IPS DF 6.9 (cell line): ENCODE results near the gene UGT3A1.
"Not testable (repeated sequence)": the region's sequence is repeated elsewhere in the genome, so short reads cannot be mapped to it uniquely, and the experiment has no call there.

Experiments
- DNase-seq: peaks from one replicate; pipeline ENCODE4 v3.0.0-alpha.2; 2013; ENCODE audit warnings: low read depth, low spot score
- H3K27ac ChIP-seq: one replicate; pipeline ENCODE4 v1.5.1; 2013; ENCODE audit warnings: low read length, control low read depth
- H3K27me3 ChIP-seq: 2 replicates; pipeline ENCODE4 v1.6.1; 2013; ENCODE audit warnings: mild to moderate bottlenecking, low read length; ENCODE audit not compliant: control insufficient read depth, insufficient read depth
- H3K36me3 ChIP-seq: 2 replicates; pipeline ENCODE4 v1.6.1; 2013; ENCODE audit warnings: low read length; ENCODE audit not compliant: control insufficient read depth, insufficient read depth
- H3K4me1 ChIP-seq: 2 replicates; pipeline ENCODE4 v1.6.1; 2013; ENCODE audit warnings: low read length; ENCODE audit not compliant: control insufficient read depth, insufficient read depth
- H3K4me3 ChIP-seq: 2 replicates; pipeline ENCODE4 v1.5.1; 2013; ENCODE audit warnings: mild to moderate bottlenecking, low read length
- H3K9me3 ChIP-seq: 2 replicates; pipeline ENCODE4 v1.6.1; 2013; ENCODE audit warnings: low read length, inconsistent platforms; ENCODE audit not compliant: control insufficient read depth, insufficient read depth
- WGBS: extraction: QIAGEN DNeasy Blood & Tissue Kit; methylation state at CpG from one replicate; pipeline ENCODE4 v1.1.7; 2013; ENCODE audit warnings: mixed read lengths, missing lambda C conversion rate; ENCODE audit not compliant: insufficient read length, insufficient coverage; 5-methylcytosine and 5-hydroxymethylcytosine counted together

Gene UGT3A1, protein sequence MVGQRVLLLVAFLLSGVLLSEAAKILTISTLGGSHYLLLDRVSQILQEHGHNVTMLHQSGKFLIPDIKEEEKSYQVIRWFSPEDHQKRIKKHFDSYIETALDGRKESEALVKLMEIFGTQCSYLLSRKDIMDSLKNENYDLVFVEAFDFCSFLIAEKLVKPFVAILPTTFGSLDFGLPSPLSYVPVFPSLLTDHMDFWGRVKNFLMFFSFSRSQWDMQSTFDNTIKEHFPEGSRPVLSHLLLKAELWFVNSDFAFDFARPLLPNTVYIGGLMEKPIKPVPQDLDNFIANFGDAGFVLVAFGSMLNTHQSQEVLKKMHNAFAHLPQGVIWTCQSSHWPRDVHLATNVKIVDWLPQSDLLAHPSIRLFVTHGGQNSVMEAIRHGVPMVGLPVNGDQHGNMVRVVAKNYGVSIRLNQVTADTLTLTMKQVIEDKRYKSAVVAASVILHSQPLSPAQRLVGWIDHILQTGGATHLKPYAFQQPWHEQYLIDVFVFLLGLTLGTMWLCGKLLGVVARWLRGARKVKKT

DNA sequence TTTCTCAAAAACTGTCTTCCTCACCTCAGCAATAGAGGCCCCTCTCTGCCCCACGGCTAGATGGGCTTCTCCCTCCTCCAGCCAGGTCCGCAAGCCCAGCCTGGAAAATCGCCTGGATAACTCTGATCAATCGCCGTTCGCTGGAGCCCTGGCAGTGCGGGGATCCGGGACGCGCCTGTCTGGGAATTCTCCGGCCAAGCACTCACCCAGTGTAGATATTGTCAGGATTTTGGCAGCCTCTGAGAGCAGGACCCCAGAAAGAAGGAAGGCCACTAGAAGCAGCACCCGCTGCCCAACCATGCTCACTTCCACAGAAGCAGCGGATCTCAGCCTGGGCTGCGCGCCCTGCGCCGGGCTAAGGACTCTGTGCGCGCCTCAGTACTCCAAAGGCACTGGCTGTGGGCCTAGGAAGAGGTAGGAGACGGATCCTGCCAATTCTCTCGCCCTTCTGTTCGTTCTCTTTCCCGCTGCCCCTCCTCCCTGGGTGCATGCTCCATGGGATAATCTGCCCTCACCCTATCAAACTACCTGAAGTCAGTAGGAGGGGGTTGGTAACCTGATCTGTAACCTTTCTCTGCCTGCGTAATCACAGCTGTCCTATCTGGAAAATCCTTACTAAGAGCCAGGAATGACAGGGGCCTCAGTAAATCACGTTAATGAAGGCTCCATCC, at the start of gene UGT3A1:
TSS of gene UGT3A1 (minus strand) at position 450 of the 671 bp plus-strand sequence. CDS start at position 300, 150 bp downstream.
- no CpG with 5 or more reads among the region's 25 CpGs for WGBS
- peak; percentile 72 for DNase-seq

DNA sequence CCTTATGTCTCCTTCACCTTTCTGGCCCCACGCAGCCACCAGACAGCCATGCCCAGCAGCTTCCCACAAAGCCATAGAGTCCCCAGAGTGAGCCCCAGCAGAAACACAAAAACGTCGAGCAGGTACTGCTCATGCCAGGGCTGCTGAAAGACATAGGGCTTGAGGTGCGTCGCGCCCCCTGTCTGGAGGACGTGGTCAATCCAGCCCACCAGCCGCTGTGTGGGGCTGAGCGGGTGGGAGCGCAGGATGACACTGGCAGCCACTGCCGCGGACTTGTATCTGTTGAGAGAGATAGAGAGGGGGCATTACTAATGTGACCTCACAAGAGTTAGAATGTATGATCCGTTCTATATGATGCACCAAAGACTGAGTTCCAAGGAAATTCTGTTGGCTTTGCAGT, 44.5 kb upstream of the UGT3A1 start:
- Histone ChIP-seq H3K4me3 (no peak overlapping the region), H3K27me3 (no peaks in the 10 kb centered on the region), H3K36me3 (no peaks in the 10 kb centered on the region), H3K4me1 (0 out of 2 replicates have a peak, but pooled peaks cover under 1% of the 10 kb centered on the region), H3K9me3 (no peaks in the 10 kb centered on the region), H3K27ac (no peak overlapping the region)
- no peak for DNase-seq
- WGBS = no CpG with 5 or more reads among the region's 13 CpGs

More for the DNA sequence above, at the start of gene UGT3A1:
- Histone ChIP-seq H3K27me3 (no peaks in the 10 kb centered on the region; the same call in 1 of the 2 replicates), H3K36me3 (no peaks in the 10 kb centered on the region), H3K9me3 (no peaks in the 10 kb centered on the region), H3K4me3 (peak within 1 kb of the TSS; percentile 34; the same call in 1 of the 2 replicates), H3K27ac (no peak within 1 kb of the TSS), H3K4me1 (0 out of 2 replicates have a peak, but pooled peaks cover 1% of the 10 kb centered on the region)

DNA sequence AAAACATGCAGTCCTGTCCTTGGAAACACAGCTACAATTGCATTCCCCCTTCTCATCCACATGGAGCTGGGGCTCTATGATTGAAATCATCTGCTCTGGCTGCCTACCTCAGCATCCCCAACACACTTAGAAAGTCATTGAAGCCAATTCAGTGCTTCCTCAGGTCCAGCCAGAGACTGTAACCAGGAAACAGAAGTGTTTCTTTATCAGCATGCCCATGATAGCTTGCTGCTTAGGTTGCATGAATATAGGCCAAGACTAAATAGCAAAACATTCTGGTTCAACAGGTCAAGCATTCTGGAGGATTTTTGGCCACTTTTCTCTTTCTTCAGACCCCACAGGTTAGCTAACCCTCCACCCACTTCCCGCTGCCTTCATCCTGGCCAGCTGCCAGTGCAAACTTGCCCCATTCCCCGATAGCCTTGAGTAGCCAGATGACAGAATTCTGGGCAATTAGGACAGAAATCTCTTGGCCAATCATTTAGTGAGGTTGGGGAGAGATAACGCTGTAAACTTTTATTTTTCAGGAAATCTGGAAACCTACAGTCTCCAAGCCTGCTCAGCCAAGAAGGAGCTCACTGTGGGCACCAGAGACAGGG, 43.4 kb upstream of the UGT3A1 start:
- DNase-seq, H3K27me3 ChIP-seq, H3K4me1 ChIP-seq, H3K4me3 ChIP-seq, H3K9me3 ChIP-seq, H3K27ac ChIP-seq, H3K36me3 ChIP-seq: not testable (repeated sequence)
- no CpG with 5 or more reads among the region's 3 CpGs for WGBS

DNA sequence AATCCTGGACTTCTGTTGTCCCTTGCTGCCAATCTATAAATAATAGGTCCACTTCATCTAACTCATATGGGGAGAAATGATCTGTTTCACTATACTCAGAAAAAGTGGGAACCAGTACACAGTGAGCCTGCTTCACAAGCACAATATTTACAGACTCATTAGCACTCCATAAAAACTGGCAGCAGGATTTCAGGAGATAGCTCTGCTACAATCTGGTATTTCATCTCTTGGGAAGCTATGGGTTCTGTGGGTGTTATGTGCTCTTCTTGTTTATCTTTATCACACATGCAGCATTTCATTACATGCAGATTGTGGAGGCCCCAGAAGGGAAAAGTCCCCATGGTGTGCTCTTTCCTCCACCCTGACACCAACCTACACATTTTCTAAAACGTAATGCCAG, 42.3 kb upstream of the UGT3A1 start:
- H3K27me3 ChIP-seq = no peaks in the 10 kb centered on the region
- H3K36me3 ChIP-seq = no peaks in the 10 kb centered on the region
- no peaks in the 10 kb centered on the region for H3K4me1 ChIP-seq
- H3K9me3 ChIP-seq = no peaks in the 10 kb centered on the region; the same call in 1 of the 2 replicates
- no peak overlapping the region for H3K27ac ChIP-seq
- no peak overlapping the region for H3K4me3 ChIP-seq
- no CpG with 5 or more reads among the region's 1 CpG for WGBS
- no peak for DNase-seq

DNA sequence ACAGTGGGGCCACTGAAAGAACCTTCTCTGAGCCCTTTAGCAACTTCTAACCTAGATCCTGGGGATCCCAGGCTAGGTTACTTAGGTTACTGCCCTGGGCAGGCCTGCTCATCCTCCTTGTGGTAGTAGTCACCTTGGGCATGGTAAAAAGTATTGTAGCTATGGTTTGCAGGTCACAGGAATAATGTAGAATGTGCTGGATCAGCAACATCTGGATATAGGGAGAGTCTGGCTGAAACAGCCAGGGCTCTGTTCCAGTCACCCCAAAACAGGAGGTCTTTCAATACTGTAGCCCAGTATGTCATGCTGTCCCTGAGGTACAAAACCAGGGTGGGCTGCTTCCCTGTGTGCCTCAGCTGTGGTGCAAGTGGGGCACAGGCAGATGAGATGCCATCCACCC, 41.9 kb upstream of the UGT3A1 start:
- no peak overlapping the region for H3K27ac ChIP-seq

DNA sequence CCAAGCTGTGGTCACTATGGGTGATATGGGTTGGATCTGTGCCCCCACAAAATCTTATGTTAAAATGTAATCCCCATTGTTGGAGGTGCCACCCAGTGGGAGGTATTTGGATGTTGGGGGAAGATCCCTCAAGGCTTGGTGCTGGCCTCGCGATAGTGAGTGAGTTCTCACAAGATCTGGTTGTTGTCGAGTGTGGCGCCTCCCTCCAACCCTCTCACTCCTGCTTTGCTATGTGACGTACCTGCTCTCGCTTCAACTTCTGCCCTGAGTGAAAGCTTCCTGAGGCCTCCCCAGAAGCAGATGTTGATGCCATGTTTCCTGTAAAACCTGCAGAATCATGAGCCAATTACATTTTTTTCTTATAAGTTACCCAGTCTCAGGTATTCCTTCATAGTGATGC, 40.0 kb upstream of the UGT3A1 start:
- no peak for DNase-seq
- Histone ChIP-seq H3K9me3 (peaks cover 2% of the 10 kb centered on the region), H3K27ac (no peak overlapping the region), H3K36me3 (no peaks in the 10 kb centered on the region), H3K4me3 (no peak overlapping the region), H3K4me1 (no peaks in the 10 kb centered on the region), H3K27me3 (no peaks in the 10 kb centered on the region)
- no CpG with 5 or more reads among the region's 6 CpGs for WGBS

More for the DNA sequence above, 41.9 kb upstream of the UGT3A1 start:
- DNase-seq = no peak
- Histone ChIP-seq H3K27me3 (no peaks in the 10 kb centered on the region), H3K4me3 (no peak overlapping the region), H3K4me1 (no peaks in the 10 kb centered on the region), H3K9me3 (no peaks in the 10 kb centered on the region; the same call in 1 of the 2 replicates), H3K36me3 (no peaks in the 10 kb centered on the region)

DNA sequence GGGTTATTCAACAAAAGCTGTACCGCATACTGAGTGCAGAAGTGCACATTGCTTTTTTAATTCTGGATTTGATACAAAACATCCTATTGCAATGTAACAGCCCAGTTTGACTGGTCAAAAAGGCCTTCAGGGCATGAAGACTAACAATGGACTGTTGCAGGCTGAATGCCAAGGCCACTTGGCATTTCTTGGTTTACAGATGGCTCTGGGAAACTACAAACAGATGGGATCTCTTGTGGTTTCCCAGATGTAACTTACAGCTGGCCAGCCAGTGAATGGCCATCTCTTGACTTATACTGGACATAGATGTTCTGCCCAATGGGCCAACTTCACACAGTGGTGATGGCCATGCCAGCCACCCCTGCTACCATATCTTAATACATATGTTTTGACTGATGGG, 38.7 kb upstream of the UGT3A1 start:
- Histone ChIP-seq H3K9me3 (peaks cover 2% of the 10 kb centered on the region), H3K27me3 (no peaks in the 10 kb centered on the region), H3K4me1 (no peaks in the 10 kb centered on the region), H3K27ac (no peak overlapping the region), H3K4me3 (no peak overlapping the region), H3K36me3 (no peaks in the 10 kb centered on the region)
- WGBS = no CpG with 5 or more reads among the region's 1 CpG
- no peak for DNase-seq

DNA sequence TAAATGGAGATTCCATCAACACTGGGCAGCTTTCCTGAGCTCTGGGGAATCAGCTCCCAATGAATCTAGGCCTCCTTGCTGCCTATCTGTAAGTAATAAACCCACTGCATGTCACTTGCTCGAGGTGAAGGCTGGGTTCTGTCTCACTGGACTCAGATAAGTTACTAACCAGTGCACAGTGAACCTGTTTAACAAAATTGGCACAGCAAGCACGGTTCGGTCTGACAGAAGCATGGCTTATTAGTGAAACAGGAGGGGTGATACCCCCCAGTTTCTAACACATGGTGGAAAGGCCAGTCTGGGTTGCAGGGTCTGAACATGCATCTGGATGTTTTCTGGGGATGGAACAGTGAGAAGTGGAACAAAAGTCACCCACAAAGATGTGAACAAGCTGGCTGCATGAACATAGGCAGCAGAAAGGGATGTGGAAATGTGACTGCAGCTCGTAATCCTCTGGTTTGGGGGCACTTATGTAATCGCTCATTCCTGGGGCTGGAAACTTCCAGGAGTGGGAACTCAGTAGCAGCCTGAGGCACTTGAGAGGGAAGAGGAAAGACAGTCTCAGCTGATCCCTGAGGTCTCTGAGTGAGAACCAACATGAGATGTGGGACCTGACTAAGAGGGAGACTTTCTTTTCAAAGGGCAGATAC, 37.8 kb upstream of the UGT3A1 start:
- Histone ChIP-seq H3K27me3 (no peaks in the 10 kb centered on the region), H3K27ac (no peak overlapping the region), H3K9me3 (peaks cover 2% of the 10 kb centered on the region), H3K36me3 (no peaks in the 10 kb centered on the region), H3K4me1 (no peaks in the 10 kb centered on the region), H3K4me3 (no peak overlapping the region)
- WGBS = no CpG with 5 or more reads among the region's 5 CpGs
- DNase-seq = no peak

DNA sequence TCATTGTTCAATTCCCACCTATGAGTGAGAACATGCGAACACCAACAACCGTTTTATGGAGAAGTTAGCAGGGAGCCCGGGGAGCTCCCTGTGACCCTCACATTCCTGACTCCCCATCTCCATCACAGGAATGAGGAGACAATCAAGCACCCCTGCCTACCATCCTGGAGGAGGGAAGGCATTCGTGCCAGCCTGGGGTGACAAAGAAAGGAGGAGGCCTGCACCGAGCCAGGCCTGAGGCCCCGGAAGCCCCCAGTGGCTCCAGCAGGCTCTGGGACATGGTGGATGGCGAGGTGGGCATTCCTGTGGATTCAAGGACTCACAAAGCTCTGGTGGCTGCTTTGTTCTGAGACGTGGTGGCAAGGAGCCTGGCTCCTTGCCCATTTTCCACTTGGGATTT, 36.5 kb upstream of the UGT3A1 start:
- no CpG with 5 or more reads among the region's 8 CpGs for WGBS
- no peaks in the 10 kb centered on the region for H3K27me3 ChIP-seq

More for the DNA sequence above, 36.5 kb upstream of the UGT3A1 start:
- Histone ChIP-seq H3K4me3 (no peak overlapping the region), H3K36me3 (no peaks in the 10 kb centered on the region), H3K27ac (no peak overlapping the region), H3K9me3 (peaks cover 2% of the 10 kb centered on the region), H3K4me1 (no peaks in the 10 kb centered on the region)
- DNase-seq = no peak
